Upper lobe of left lung (tissue), 6 donors: ENCODE measurements around the gene MRC2. TPM values are rescaled to one million over a fixed set of nuclear protein-coding genes. Genes with fewer than 3 reads are reported as not detected.
A peak's percentile ranks its signal among the peaks of the same experiment; 100 is the strongest.

ENCODE experiments used
- ATAC-seq, 2 donors: fragments of 200-7000 bp; cut with Tn5 transposase; one replicate each; pipeline ENCODE4 v1.9.1; 2022; ENCODE audit warnings: mild to moderate bottlenecking in 2 of 2, moderate library complexity in 2 of 2; ENCODE audit not compliant: low FRiP score in 2 of 2
- DNase-seq, 2 donors: peaks; one replicate each; pipeline ENCODE4 v3.0.0-alpha.2; 2019 to 2020
- H3K27ac ChIP-seq, 4 donors: fragments of 200-600 bp; sonication (generic); one replicate each; pipeline ENCODE4 v1.5.1; 2016 to 2019
- H3K27me3 ChIP-seq, 4 donors: fragments of 200-600 bp; sonication (generic); one replicate each; pipeline ENCODE4 v1.5.1; 2017 to 2019
- H3K36me3 ChIP-seq, 4 donors: fragments of 200-600 bp; sonication (generic); one replicate each; pipeline ENCODE4 v1.5.1; 2016 to 2019
- H3K4me1 ChIP-seq, 4 donors: fragments of 200-600 bp; sonication (generic); one replicate each; pipeline ENCODE4 v1.5.1; 2018 to 2019
- H3K4me3 ChIP-seq, 4 donors: fragments of 200-600 bp; sonication (generic); one replicate each; pipeline ENCODE4 v1.5.1; 2017 to 2019; ENCODE audit warnings: mild to moderate bottlenecking in 2 of 4, moderate library complexity in 1 of 4
- H3K9me3 ChIP-seq, 4 donors: fragments of 200-600 bp; sonication (generic); one replicate each; pipeline ENCODE4 v1.5.1; 2018 to 2019
- EP300 ChIP-seq, 4 donors: sonication (generic); formaldehyde crosslinking; IDR thresholded peaks; one replicate each; pipeline ENCODE4 v1.5.1; 2017; ENCODE audit warnings: antibody characterized with exemption in 4 of 4, control low read depth in 2 of 4
- POLR2A ChIP-seq, 4 donors: fragments of 450-650 bp; IDR thresholded peaks; one replicate each; pipeline ENCODE4 v1.5.1; 2016 to 2017; ENCODE audit warnings: antibody characterized with exemption in 4 of 4, mild to moderate bottlenecking in 2 of 4
- POLR2AphosphoS5 ChIP-seq, 2 donors: sonication (generic); formaldehyde crosslinking; IDR thresholded peaks; one replicate each; pipeline ENCODE4 v1.5.1; 2017; ENCODE audit warnings: antibody characterized with exemption in 2 of 2
- WGBS, 2 donors: methylation state at CpG; one replicate each; pipeline ENCODE4 v1.1.5; 2017 to 2018; 5-methylcytosine and 5-hydroxymethylcytosine counted together
- total RNA-seq, 6 donors: library from RNA; depleted of rRNA in 4 of 6; stranded (reverse); fragments of >200 nt in 4 of 6; gene quantifications; one replicate each; pipeline versions ENCODE4 v1.1.0 to v1.2.1, GENCODE V29; 2016 to 2021
- TF ChIP-seq, protein P1 (sequence below), 6 experiments: fragments of 450-650 bp in 4 of 6; fragments of 200-600 bp in 2 of 6; sonication (generic) in 2 of 6; IDR thresholded peaks; one replicate each; pipeline ENCODE4 v1.5.1; 2016 to 2019; ENCODE audit warnings: antibody characterized with exemption in 6 of 6
- donor health status: DM: no; HTN: no; CAD: no; lungs with moderate emphysema.
- donor health status: DM: no; HTN: yes; CAD: no; lungs with severe emphysema.

MRC2 gene
- total RNA-seq, 6 donors from 2014 or later = 32.1 to 185 (median 116) TPM

DNA sequence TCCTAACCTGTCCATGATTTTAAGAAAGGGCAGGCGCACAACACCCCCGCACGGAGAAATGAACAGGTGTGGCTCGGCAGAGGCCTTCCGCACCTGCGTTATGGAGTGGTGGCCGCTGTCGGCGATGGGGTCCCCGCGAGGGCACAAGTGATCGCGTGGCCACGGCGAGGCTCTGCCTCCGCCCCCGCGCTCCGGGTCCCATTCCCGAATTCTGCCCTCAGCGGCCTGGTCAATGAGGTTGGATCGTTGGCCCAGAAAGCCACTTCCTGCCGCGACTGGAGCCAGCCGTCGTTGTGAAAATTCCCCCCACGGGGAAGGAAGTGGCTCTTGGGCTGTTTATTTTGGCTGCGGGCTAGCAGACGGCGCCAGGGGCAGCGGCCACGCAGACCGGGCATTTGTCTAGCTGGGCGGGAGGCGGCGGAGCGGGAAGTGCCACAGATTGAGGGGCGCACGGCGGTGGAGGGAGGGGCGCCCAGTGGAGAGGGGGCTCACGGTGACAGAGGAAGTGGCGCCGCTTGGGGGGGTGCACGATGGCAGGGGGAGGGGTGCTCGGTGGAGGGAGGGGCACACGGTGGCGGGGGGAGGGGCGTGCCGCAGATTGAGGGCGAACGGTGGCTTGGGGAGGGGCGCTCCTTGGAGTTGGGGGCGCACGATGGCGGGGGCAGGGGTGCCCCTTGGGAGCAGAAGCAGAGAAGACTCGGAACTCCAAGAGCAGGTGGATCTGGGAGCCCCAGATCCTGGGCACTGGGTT lies 25.0 kb downstream of the MRC2 start:
- DNase-seq (peak; percentile 78 to 90), ATAC-seq (peak; percentile 65 to 75)
- peaks cover 27 to 46% (median 45%) of the 10 kb centered on the region in 4 donors for H3K4me1 ChIP-seq
- H3K9me3 ChIP-seq = no peaks in the 10 kb centered on the region
- no peaks in the 10 kb centered on the region for H3K36me3 ChIP-seq
- no peaks in the 10 kb centered on the region for H3K27me3 ChIP-seq
- 2 to 5% methylated on average over 21 to 53 of the region's 57 CpGs for WGBS, 2 donors
- H3K4me3 ChIP-seq = peak overlapping the region; percentile 31 to 52 (median 50)
- TF ChIP-seq, protein P1, sequence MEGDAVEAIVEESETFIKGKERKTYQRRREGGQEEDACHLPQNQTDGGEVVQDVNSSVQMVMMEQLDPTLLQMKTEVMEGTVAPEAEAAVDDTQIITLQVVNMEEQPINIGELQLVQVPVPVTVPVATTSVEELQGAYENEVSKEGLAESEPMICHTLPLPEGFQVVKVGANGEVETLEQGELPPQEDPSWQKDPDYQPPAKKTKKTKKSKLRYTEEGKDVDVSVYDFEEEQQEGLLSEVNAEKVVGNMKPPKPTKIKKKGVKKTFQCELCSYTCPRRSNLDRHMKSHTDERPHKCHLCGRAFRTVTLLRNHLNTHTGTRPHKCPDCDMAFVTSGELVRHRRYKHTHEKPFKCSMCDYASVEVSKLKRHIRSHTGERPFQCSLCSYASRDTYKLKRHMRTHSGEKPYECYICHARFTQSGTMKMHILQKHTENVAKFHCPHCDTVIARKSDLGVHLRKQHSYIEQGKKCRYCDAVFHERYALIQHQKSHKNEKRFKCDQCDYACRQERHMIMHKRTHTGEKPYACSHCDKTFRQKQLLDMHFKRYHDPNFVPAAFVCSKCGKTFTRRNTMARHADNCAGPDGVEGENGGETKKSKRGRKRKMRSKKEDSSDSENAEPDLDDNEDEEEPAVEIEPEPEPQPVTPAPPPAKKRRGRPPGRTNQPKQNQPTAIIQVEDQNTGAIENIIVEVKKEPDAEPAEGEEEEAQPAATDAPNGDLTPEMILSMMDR (IDR thresholded peaks at IDR 0.05) = no peak
- TF ChIP-seq POLR2A (IDR thresholded peaks at IDR 0.05) (peak in 1 of 4 donors; percentile 68), POLR2AphosphoS5 (IDR thresholded peaks at IDR 0.05) (peak; percentile 56 to 65), EP300 (IDR thresholded peaks at IDR 0.05) (peak in 1 of 4 donors; percentile 16)
- peak overlapping the region; percentile 78 to 90 (median 81) for H3K27ac ChIP-seq

DNA sequence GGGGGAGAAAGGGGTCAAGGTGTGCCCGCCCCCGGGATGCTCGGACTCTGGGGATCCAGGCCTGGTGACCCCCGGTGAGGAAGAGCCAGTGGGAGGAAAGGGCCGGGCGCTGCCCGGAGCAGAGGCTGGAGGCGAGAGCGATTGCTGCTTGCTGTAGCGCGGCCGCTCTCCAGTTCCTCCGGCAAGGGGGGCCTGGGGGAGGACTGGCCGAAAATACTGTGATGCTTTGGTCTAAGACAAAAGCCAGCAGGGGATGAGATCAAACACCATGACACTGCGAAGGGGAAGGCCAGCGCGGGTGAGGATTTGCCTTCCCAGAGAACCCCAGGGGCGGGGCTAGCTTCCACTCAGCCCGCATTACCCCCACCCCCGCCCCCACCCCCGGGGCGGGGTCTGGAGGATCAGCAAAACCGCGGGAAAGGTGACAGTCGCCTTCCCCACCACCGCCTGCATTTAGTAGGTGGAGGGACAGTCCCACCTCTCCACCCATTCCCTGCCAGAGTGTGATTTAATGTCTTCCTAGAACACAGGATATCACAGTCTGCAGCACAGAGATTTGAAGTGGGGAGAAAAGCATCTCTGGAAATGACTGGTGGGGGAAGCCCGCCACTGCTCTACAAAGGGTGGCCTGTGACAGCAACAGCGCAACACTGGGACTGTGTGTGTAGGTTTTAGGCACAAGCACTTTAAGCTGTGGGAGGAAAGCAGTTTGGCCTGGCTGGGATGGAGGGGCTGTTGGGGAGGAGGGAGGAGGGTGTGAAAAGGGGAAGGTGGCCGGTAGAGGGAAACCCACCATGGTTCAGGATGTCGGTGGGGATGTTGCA lies 25.7 kb downstream of the MRC2 start:
- no peaks in the 10 kb centered on the region for H3K9me3 ChIP-seq
- TF ChIP-seq, protein P1 (IDR thresholded peaks at IDR 0.05) = no peak
- peak in 1 of 2 donors; percentile 13 for TF ChIP-seq POLR2AphosphoS5 (IDR thresholded peaks at IDR 0.05)
- no peak for TF ChIP-seq EP300 (IDR thresholded peaks at IDR 0.05)
- peak in 1 of 4 donors; percentile 23 for TF ChIP-seq POLR2A (IDR thresholded peaks at IDR 0.05)
- H3K36me3 ChIP-seq = no peaks in the 10 kb centered on the region
- ATAC-seq = peak; percentile 75 to 83
- WGBS, 2 donors = 2 to 12% methylated on average over 4 to 28 of the region's 30 CpGs
- H3K4me3 ChIP-seq = peak overlapping the region; percentile 31 to 52 (median 50)
- peak; percentile 76 to 92 for DNase-seq
- H3K4me1 ChIP-seq = peaks cover 27 to 43% (median 42%) of the 10 kb centered on the region in 4 donors
- no peaks in the 10 kb centered on the region for H3K27me3 ChIP-seq
- H3K27ac ChIP-seq = peak overlapping the region; percentile 78 to 90 (median 81)

DNA sequence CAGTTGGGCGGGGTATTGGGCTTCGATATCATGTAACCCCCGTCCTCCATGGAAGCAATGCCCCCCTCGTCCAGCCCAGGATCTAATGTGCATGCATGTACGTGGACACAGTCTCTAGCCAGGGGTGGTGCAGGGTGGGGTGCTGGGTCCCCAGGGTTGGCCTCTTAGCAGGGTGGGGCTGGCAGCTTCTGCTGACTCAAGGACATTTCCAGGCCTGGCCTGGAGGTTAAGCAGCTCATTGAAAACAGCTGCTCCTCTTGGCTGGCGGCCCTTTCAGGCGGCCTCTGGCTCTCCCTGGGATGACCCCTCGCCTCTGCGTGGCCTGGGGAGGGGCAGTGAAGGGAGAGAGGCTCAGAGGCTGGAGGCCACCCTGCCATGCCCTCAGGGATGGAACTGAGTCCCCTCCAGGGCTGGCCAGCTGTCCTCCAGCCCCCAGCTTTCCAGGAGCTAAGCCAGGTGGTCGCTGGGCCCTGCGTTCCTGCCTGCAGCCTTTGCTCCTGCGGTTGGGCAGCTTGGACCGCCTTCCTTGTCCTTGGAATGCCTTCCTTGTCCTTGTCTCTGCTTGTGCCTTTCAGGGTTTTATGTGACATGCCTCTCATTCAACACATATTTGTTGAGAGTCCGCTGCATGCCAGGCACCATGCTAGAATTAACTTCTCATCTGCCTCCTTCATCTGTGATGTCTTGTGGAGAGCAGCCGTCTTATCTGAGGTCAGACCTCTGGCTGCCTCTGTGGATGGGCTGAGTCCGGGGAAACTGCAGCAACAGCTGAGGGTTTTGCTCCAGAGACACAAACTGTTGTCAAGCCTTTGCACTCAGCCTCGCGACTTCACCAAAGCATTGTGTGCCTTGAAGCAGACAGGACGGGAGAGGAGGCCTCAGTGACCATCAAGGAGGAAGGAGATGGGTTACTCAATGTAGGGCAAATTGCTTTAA lies 26.6 kb downstream of the MRC2 start:
- 53 to 64% methylated on average over 15 to 16 of the region's 19 CpGs for WGBS, 2 donors
- H3K27me3 ChIP-seq = no peaks in the 10 kb centered on the region
- H3K4me3 ChIP-seq = peak overlapping the region in 2 of 4 donors; percentile 51 to 52
- no peaks in the 10 kb centered on the region for H3K9me3 ChIP-seq
- no peaks in the 10 kb centered on the region for H3K36me3 ChIP-seq
- DNase-seq (peak; percentile 51 to 83), ATAC-seq (peak; percentile 67 to 78)
- H3K4me1 ChIP-seq = peaks cover 21 to 34% (median 33%) of the 10 kb centered on the region in 4 donors
- H3K27ac ChIP-seq = peak overlapping the region; percentile 64 to 90 (median 81)
- no peak for TF ChIP-seq POLR2A (IDR thresholded peaks at IDR 0.05)
- TF ChIP-seq EP300 (IDR thresholded peaks at IDR 0.05) = no peak
- TF ChIP-seq, protein P1 (IDR thresholded peaks at IDR 0.05) = no peak
- TF ChIP-seq POLR2AphosphoS5 (IDR thresholded peaks at IDR 0.05) = peak; percentile 26 to 50

DNA sequence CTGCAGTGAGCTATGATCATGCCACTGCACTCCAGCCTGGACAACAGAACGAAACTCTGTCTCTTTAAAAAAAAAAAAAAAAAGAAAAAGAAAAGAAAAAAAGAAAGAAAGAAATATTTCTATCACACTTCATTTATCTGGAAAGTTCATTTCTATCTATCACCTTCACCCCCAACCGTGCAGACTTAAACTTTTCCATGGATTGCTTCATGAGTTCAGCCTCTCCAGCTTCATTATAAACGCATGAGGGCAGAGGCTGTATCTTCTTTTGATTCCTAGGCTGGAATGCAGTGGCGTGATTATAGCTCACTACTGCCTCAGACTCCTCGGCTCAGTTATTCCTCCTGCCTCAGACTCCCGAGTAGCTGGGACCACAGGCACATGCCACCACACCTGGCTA lies 28.2 kb downstream of the MRC2 start:
- no peak for TF ChIP-seq EP300 (IDR thresholded peaks at IDR 0.05)
- no peak for TF ChIP-seq POLR2A (IDR thresholded peaks at IDR 0.05)
- TF ChIP-seq POLR2AphosphoS5 (IDR thresholded peaks at IDR 0.05) = no peak
- TF ChIP-seq, protein P1 (IDR thresholded peaks at IDR 0.05) = no peak
- WGBS, 2 donors = 71 to 77% methylated on average over 6 of the region's 6 CpGs
- Histone ChIP-seq H3K27me3 (no peaks in the 10 kb centered on the region), H3K4me1 (peaks cover 21 to 33% (median 29%) of the 10 kb centered on the region in 4 donors), H3K36me3 (no peaks in the 10 kb centered on the region), H3K4me3 (no peak overlapping the region), H3K9me3 (peaks cover 0 to 3% (median 0%) of the 10 kb centered on the region in 4 donors), H3K27ac (no peak overlapping the region)
- no peak for DNase-seq
- ATAC-seq = no peak
